Skeletal muscle satellite cell (primary cell): Measurements from ENCODE around the gene RNGTT.
"Not testable (repeated sequence)": the region's sequence is repeated elsewhere in the genome, so short reads cannot be mapped to it uniquely, and the experiment has no call there.

Experiments used
- H3K27me3 ChIP-seq: 2 replicates; pipeline ENCODE4 v1.7.0; 2013; ENCODE audit warnings: low read length; ENCODE audit not compliant: control insufficient read depth, insufficient read depth
- H3K36me3 ChIP-seq: 2 replicates; pipeline ENCODE4 v1.7.0; 2013; ENCODE audit warnings: mild to moderate bottlenecking, control low read depth, low read length; ENCODE audit not compliant: insufficient read depth
- H3K4me1 ChIP-seq: 2 replicates; pipeline ENCODE4 v1.7.0; 2013; ENCODE audit warnings: low read length; ENCODE audit not compliant: control insufficient read depth, insufficient read depth
- H3K4me2 ChIP-seq: 2 replicates; pipeline ENCODE4 v1.7.0; 2013; ENCODE audit warnings: mild to moderate bottlenecking, low read length
- H3K4me3 ChIP-seq: 2 replicates; pipeline ENCODE4 v1.7.0; 2013; ENCODE audit warnings: low read length
- H3K9ac ChIP-seq: 2 replicates; pipeline ENCODE4 v1.7.0; 2013; ENCODE audit warnings: mild to moderate bottlenecking, low read depth, low read length, moderate library complexity
- H3K9me3 ChIP-seq: replicated peaks from 2 replicates; pipeline ENCODE4 v1.7.0; 2013; ENCODE audit warnings: mild to moderate bottlenecking, control low read depth, low read length

RNGTT gene

DNA sequence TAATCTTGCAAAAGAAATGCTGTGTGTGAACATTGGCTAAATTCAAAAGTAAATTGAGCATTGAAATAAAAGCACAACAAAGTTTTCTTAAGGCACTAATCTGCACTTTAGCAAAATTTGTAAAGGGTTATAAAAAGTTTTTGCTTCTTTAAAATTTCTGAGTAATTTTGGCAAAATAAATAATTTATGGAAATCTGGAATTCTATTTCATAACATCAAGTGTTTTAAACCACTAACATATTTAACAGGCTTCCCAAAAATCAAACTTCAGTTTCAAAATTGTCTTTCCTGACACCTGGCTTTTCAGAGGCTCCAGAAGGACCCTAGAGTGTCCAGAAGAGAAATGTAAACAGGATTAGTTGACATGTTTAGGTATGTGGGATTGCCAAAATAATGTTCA, 4.5 kb upstream of the RNGTT start:
- Histone ChIP-seq H3K36me3 (no peaks in the 10 kb centered on the region), H3K4me3 (no peak overlapping the region), H3K4me2 (no peak overlapping the region), H3K9ac (no peak overlapping the region), H3K4me1 (peaks cover 10% of the 10 kb centered on the region), H3K27me3 (no peaks in the 10 kb centered on the region), H3K9me3 (no peaks in the 10 kb centered on the region)

DNA sequence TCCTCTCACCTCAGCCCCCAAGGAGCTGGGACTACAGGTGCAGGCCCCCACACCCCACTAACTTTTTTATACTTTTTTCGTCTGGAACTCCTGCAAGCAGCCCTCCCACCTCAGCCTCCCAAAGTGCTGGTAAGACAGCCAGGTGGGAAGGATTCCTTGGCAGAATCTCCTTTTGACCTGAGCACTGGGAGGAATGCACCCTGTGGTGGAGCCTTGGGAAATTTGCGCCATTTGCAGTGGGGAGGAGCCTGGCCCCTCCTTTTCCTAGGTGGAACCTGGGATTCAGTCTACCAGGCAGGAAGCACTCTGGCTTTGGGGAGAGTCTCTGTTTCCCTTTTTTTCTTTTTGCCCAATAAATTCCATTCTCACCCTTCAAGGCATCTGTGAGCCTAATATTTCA, 2.3 kb upstream of the RNGTT start:
- no peak overlapping the region for H3K9ac ChIP-seq
- no peak overlapping the region for H3K4me2 ChIP-seq
- H3K4me3 ChIP-seq, result no peak overlapping the region
- no peaks in the 10 kb centered on the region for H3K9me3 ChIP-seq
- no peaks in the 10 kb centered on the region for H3K36me3 ChIP-seq
- no peaks in the 10 kb centered on the region for H3K27me3 ChIP-seq
- peaks cover 10% of the 10 kb centered on the region for H3K4me1 ChIP-seq

DNA sequence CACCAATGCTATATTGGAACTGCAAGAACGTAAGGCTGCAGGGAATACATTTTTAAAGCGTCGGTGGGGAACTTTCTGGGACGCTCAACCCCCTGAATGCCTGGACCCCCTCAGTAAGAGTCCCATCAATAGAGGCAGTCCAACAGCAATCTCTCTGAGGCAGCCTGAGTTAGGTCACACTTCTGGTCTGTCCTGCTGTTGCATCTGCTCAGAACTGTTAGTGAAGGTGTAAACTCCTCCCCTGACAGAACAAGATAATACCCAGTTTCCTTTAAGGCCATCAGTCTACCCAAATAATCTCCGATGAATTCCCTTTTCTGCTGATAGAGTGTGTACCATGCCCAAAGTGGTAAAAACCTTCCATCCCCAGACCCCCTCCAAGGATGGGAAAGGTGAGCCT, 1.1 kb upstream of the RNGTT start:
- H3K4me3 ChIP-seq, result peak overlapping the region; percentile 97
- peak overlapping the region; percentile 82 for H3K9ac ChIP-seq

DNA sequence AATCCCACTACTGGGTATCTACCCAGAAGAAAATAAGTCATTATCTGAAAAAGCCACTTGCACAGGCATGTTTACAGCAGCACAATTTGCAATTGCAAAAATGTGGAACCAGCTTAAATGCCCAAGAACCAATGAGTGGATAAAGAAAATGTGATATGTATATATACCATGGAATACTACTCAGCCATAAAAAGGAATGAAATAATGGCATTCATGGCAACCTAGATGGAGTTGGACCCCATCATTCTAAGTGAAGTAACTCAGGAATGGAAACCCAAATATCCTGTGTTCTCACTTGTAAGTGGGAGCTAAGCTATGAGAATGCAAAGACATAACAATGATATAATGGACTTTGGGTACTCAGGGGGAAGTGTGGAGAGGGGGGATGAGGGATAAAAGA, 4.6 kb downstream of the RNGTT start:
- Histone ChIP-seq H3K9ac (no peak overlapping the region), H3K27me3 (no peaks in the 10 kb centered on the region), H3K36me3 (no peaks in the 10 kb centered on the region), H3K9me3 (no peaks in the 10 kb centered on the region), H3K4me3 (no peak overlapping the region), H3K4me1 (peaks cover under 1% of the 10 kb centered on the region), H3K4me2 (no peak overlapping the region)

More for the DNA sequence above, 1.1 kb upstream of the RNGTT start:
- H3K4me2 ChIP-seq, result peak overlapping the region; percentile 97
- no peaks in the 10 kb centered on the region for H3K9me3 ChIP-seq
- no peaks in the 10 kb centered on the region for H3K36me3 ChIP-seq
- no peaks in the 10 kb centered on the region for H3K27me3 ChIP-seq
- peaks cover 10% of the 10 kb centered on the region for H3K4me1 ChIP-seq

DNA sequence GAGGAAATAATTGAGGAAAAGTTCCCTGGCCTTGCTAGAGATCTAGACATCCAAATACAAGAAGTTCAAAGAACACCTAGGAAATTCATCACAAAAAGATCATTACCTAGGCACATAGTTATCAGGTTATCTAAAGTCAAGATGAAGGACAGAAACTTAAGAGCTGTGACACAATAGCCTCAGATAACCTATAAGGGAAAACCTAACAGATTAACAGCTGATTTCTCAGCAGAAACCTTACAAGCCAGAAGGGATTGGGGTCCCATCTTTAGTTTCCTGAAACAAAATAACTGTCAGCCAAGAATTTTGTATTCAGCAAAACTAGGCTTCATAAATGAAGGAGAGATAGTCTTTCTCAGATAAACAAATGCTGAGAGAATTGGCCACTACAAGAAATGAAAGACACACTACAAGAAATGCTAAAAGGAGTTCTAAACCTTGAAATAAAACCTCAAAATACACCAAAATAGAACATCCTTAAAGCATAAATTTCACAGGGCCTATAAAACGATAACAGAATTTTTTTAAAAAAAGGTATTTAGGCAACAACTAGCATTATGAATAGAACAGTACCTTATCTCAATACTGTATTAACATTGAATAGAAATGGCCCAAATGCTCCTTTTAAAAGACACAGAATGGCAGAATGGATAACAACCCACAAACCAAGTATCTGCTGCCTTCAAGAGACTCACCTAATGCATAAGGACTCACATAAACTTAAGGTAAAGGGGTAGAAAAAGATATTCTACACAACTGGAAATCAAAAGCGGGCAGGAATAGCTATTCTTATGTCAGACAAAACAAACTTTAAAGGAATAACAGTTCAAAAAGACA, 9.7 kb downstream of the RNGTT start:
- H3K4me3 ChIP-seq, result no peak overlapping the region
- H3K4me2 ChIP-seq, result no peak overlapping the region
- no peaks in the 10 kb centered on the region for H3K27me3 ChIP-seq
- no peaks in the 10 kb centered on the region for H3K9me3 ChIP-seq
- H3K36me3 ChIP-seq, result no peaks in the 10 kb centered on the region
- H3K9ac ChIP-seq, result no peak overlapping the region
- H3K4me1 ChIP-seq, result no peaks in the 10 kb centered on the region

DNA sequence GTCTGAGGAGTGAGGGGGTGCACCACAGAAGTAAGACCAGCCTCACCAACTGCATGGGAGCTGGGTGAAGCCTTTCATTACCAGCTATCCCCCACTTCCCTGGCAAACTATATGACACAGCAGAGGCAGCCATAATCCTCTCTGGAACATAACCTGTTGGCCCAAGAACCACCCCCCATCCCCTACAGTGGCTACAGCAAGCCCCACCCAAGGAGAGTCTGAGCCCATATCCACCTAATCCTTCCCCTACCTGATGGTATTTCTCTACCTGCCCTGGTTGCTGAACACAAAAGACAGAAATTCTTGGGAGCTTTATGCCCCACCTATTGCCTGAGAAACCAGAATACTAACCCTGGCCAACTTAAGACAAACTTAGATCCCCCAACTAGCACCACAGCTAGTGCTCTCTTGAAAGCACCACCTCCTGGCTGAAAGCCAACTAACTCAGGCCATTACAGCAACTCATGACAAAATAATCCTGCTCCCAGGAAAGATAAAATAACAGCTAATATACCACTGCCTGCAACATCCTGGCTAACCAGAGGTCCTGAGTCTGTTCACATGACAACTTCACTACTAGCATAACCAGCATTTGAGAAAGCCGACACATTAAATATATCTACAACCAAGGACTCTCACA, 11.2 kb downstream of the RNGTT start:
- Histone ChIP-seq H3K9ac (no peak overlapping the region), H3K27me3 (no peaks in the 10 kb centered on the region), H3K4me1 (no peaks in the 10 kb centered on the region), H3K4me3 (no peak overlapping the region), H3K9me3 (no peaks in the 10 kb centered on the region), H3K4me2 (no peak overlapping the region), H3K36me3 (no peaks in the 10 kb centered on the region)

DNA sequence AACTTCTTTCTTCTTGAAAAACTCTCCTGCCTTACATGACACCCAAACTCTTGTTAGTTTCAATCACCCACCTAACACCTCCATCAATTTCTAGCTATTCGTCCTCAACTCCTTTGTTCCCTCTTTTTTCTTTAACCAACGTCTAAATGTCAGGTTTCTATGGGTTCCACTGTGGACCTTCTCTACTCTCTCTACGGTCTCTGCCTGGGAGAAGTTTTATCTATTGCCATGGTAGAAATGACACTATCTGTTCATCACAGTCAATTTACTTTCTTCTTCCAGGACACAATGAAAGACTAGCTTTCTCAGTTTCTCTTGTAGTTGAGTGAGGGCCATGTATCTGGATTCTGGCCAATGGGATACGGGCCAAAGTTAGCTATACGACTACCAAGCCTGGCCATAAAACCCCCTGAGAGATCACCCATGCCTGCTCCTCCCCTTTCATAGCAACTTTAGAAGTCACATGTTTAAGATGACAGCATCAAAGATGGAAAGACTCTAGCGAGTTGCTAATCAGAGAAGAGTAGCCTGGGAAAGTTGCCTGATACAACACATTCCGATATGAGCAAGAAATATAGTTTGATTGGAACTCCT, 17.9 kb downstream of the RNGTT start:
- Histone ChIP-seq H3K36me3 (no peaks in the 10 kb centered on the region), H3K4me3 (no peak overlapping the region), H3K4me2 (no peak overlapping the region), H3K4me1 (no peaks in the 10 kb centered on the region), H3K9ac (no peak overlapping the region), H3K27me3 (no peaks in the 10 kb centered on the region), H3K9me3 (no peaks in the 10 kb centered on the region)

DNA sequence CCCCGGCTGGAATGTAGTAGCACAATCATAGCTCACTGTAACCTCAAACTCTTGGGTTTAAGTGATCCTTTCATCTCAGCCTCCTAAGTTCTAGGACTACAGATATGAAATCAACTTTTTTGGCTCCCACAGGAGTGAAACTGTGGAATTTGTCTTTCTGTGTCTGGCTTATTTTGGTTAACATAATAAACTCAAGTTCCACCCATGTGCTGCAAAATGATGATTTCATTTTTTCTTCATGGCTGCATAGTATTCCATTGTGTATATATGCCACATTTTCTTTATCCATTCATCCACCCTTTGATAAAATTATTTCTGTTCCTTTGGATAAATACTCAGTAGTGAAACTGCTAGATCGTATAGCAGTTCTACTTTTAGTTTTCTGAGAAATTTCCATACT, 29.9 kb downstream of the RNGTT start:
- H3K36me3 ChIP-seq, result peaks cover 17% of the 10 kb centered on the region
- no peak overlapping the region for H3K9ac ChIP-seq
- no peak overlapping the region for H3K4me2 ChIP-seq
- H3K9me3 ChIP-seq, result no peaks in the 10 kb centered on the region
- no peaks in the 10 kb centered on the region for H3K27me3 ChIP-seq
- H3K4me1 ChIP-seq, result no peaks in the 10 kb centered on the region
- H3K4me3 ChIP-seq, result no peak overlapping the region

DNA sequence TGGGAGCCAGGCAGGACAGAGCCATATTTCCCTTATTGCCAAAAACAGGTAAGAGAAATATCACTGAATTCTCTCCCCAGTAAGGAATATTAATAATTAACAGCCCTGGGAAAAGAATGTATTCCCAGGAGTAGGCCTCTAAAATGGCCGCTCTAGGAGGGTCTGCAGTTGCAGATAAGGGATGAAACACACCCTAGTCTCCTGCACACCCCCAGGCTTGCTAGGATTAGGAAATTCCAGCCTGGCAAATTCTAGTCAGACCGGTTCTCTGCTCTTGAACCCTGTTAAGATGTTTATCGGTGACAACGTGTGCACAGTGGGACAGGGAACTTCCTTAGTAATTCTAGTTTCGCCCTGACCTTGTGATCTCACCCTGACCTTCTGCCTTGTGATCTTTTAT, 31.4 kb downstream of the RNGTT start:
- H3K4me1 ChIP-seq, H3K4me2 ChIP-seq, H3K9me3 ChIP-seq, H3K9ac ChIP-seq, H3K4me3 ChIP-seq, H3K27me3 ChIP-seq: not testable (repeated sequence)
- H3K36me3 ChIP-seq, result peaks cover 17% of the 10 kb centered on the region

DNA sequence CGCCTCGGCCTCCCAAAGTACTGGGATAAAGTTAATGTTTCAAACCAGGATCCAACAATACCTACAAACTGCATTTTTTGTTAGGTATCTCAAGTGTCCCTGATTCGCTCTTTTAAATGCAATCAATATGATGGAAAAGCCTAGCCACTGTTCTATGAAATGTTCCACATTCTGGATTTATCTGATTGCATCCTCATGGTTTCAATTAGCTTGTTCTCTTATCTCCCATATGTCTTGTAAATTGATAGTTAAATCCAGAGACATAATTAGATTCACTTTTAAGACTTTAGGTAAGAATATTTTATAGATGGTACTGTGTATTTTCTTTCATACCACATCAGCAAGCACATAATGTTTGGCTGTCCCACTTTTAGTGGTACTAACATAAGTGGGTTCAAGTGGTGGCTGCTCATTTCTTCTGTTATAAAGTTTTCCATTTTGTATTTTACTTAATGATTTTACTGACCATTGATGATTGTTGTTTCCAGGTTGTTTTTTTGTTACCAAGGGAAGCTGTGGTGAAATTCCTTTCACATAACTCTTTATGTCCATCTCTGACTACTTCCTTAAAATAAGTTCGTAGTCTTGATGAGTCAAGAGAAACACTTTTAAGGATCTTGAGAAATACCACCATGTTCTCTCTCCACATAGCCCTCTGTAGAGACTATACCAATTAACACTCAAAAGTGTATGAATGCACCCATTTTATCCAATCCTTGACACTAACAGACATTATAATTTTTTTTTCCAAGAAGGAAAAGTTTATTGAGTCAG, 40.5 kb downstream of the RNGTT start:
- no peak overlapping the region for H3K9ac ChIP-seq
- no peaks in the 10 kb centered on the region for H3K36me3 ChIP-seq
- no peak overlapping the region for H3K4me3 ChIP-seq
- H3K27me3 ChIP-seq, result no peaks in the 10 kb centered on the region
- H3K4me2 ChIP-seq, result no peak overlapping the region
- no peaks in the 10 kb centered on the region for H3K9me3 ChIP-seq
- H3K4me1 ChIP-seq, result no peaks in the 10 kb centered on the region

DNA sequence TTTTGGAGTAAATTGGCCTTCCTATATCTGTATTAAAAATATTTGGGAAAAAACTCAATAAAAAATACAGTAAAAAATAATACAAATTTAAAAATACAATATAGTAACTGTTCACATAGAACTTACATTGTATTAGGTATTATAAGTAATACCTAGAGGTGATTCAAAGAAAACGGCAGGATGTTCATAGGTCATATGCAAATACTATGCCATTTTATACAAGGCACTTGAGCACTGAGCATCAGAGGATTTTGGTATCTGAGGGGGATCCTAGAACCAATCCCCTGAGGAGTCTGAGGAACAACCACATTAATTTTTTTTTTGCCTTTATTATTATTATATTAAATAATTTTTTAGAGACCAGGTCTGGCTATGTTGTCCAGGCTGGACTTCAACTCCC, 41.7 kb downstream of the RNGTT start:
- Histone ChIP-seq H3K4me2 (no peak overlapping the region), H3K36me3 (no peaks in the 10 kb centered on the region), H3K9ac (no peak overlapping the region), H3K27me3 (no peaks in the 10 kb centered on the region), H3K4me1 (no peaks in the 10 kb centered on the region), H3K9me3 (no peaks in the 10 kb centered on the region), H3K4me3 (no peak overlapping the region)
